GM23338 (cell line): ENCODE results near the gene MTHFS. TPM values are rescaled to one million over a fixed set of nuclear protein-coding genes. Genes with fewer than 3 reads are reported as not detected.

ENCODE experiments used
- ATAC-seq: fragments of 200-7000 bp; cut with Tn5 transposase; 3 replicates; pipeline ENCODE4 v1.9.1; 2020
- DNase-seq: peaks from one replicate; pipeline ENCODE4 v3.0.0-alpha.2; 2015; ENCODE audit warnings: low spot score
- H2AFZ ChIP-seq: fragments of 200-600 bp; sonication (generic); 2 replicates; pipeline ENCODE4 v1.8.0; 2016; ENCODE audit warnings: antibody characterized with exemption, mild to moderate bottlenecking, moderate library complexity
- H3F3A ChIP-seq: fragments of 200-600 bp; sonication (generic); replicated peaks from 2 replicates; pipeline ENCODE4 v1.8.0; 2017; ENCODE audit warnings: antibody characterized with exemption, mixed run types, low read depth
- H3K27ac ChIP-seq: fragments of 200-600 bp; sonication (generic); 2 replicates; pipeline ENCODE4 v1.6.1; 2016; ENCODE audit warnings: low read depth
- H3K27me3 ChIP-seq: fragments of 200-600 bp; sonication (generic); 2 replicates; pipeline ENCODE4 v1.8.0; 2016; ENCODE audit warnings: mild to moderate bottlenecking, mixed run types, moderate library complexity; ENCODE audit not compliant: insufficient read depth
- H3K36me3 ChIP-seq: fragments of 200-600 bp; sonication (generic); 2 replicates; pipeline ENCODE4 v1.8.0; 2016; ENCODE audit warnings: mild to moderate bottlenecking; ENCODE audit not compliant: insufficient read depth
- H3K4me1 ChIP-seq: fragments of 200-600 bp; sonication (generic); 2 replicates; pipeline ENCODE4 v1.8.0; 2016; ENCODE audit warnings: mild to moderate bottlenecking, moderate library complexity; ENCODE audit not compliant: insufficient read depth
- H3K4me2 ChIP-seq: fragments of 200-600 bp; sonication (generic); 2 replicates; pipeline ENCODE4 v1.7.1; 2017; ENCODE audit warnings: mixed run types
- H3K4me3 ChIP-seq: fragments of 200-600 bp; sonication (generic); 2 replicates; pipeline ENCODE4 v1.6.1; 2016; ENCODE audit warnings: mixed run types
- H3K79me2 ChIP-seq: fragments of 200-600 bp; sonication (generic); replicated peaks from 2 replicates; pipeline ENCODE4 v1.8.0; 2017; ENCODE audit warnings: mild to moderate bottlenecking; ENCODE audit not compliant: insufficient read depth
- H3K9me2 ChIP-seq: fragments of 200-600 bp; sonication (generic); 2 replicates; pipeline ENCODE4 v1.8.0; 2017; ENCODE audit not compliant: insufficient read depth
- H4K20me1 ChIP-seq: fragments of 200-600 bp; sonication (generic); replicated peaks from 2 replicates; pipeline ENCODE4 v1.8.0; 2017; ENCODE audit warnings: mild to moderate bottlenecking; ENCODE audit not compliant: insufficient read depth
- H3K27ac Mint-ChIP-seq: 2 replicates; pipeline ENCODE4 v1.8.0; 2020; ENCODE audit warnings: inconsistent platforms, mild to moderate bottlenecking, moderate library complexity, mixed read lengths
- H3K27me3 Mint-ChIP-seq: 3 replicates; pipeline ENCODE4 v1.8.0; 2022; ENCODE audit warnings: low read depth, mild to moderate bottlenecking, moderate library complexity, mixed read lengths, inconsistent platforms; ENCODE audit not compliant: insufficient read depth, poor library complexity
- H3K36me3 Mint-ChIP-seq: 3 replicates; pipeline ENCODE4 v1.8.0; 2021; ENCODE audit warnings: low read depth, mild to moderate bottlenecking, inconsistent platforms, moderate library complexity, mixed read lengths
- H3K4me1 Mint-ChIP-seq: 3 replicates; pipeline ENCODE4 v1.8.0; 2020; ENCODE audit warnings: mild to moderate bottlenecking, inconsistent platforms, mixed read lengths
- H3K4me3 Mint-ChIP-seq: 3 replicates; pipeline ENCODE4 v1.8.0; 2021; ENCODE audit warnings: moderate library complexity, mild to moderate bottlenecking, inconsistent platforms, mixed read lengths
- H3K9me3 Mint-ChIP-seq: 3 replicates; pipeline ENCODE4 v1.8.0; 2020; ENCODE audit warnings: moderate library complexity, mild to moderate bottlenecking, inconsistent platforms, mixed read lengths
- CREB1 ChIP-seq: fragments of 250-450 bp; sonication (Bioruptor Pico); IDR thresholded peaks from 2 replicates; pipeline ENCODE4 v1.5.0; 2020; ENCODE audit warnings: low read depth, mild to moderate bottlenecking, moderate library complexity
- ETS1 ChIP-seq: IDR thresholded peaks from 2 replicates; pipeline ENCODE4 v1.6.1; 2016; ENCODE audit warnings: antibody characterized with exemption
- EZH2phosphoT487 ChIP-seq: fragments of 200-600 bp; sonication (generic); IDR thresholded peaks from one replicate; pipeline ENCODE4 v1.8.1; 2018; ENCODE audit warnings: antibody characterized with exemption; ENCODE audit not compliant: unreplicated experiment
- NANOG ChIP-seq: IDR thresholded peaks from 2 replicates; pipeline ENCODE4 v1.6.1; 2016; ENCODE audit warnings: antibody characterized with exemption, borderline replicate concordance
- POLR2AphosphoS5 ChIP-seq: IDR thresholded peaks from 2 replicates; pipeline ENCODE4 v1.6.1; 2016; ENCODE audit warnings: antibody characterized with exemption, low read depth
- STAT1 ChIP-seq: IDR thresholded peaks from one replicate; pipeline ENCODE4 v1.6.1; 2016; ENCODE audit warnings: antibody characterized with exemption; ENCODE audit not compliant: unreplicated experiment
- ZNF114 ChIP-seq: fragments of 250-450 bp; sonication (Bioruptor Pico); IDR thresholded peaks from 2 replicates; pipeline ENCODE4 v1.5.0; 2020; ENCODE audit warnings: mild to moderate bottlenecking, moderate library complexity
- polyA plus RNA-seq: library from polyadenylated mRNA; unstranded; fragments of >200 nt; fragmentation: Nextera tagmentation; extraction: Ambion mirVana; gene quantifications from 2 replicates; pipeline ENCODE4 v1.2.1, GENCODE V29; 2016
- total RNA-seq: library from RNA; depleted of rRNA; stranded (reverse); fragments of >200 nt; shearing (Covaris generic); gene quantifications from 2 replicates; pipeline ENCODE4 v1.2.3, GENCODE V29; 2014
- TF ChIP-seq, protein P1 (sequence below), 2 experiments: fragments of 200-600 bp in 1 of 2; sonication (generic) in 1 of 2; conservative IDR thresholded peaks; 2 replicates each; pipeline versions ENCODE4 v1.5.1 to v1.6.1; 2016 to 2017; ENCODE audit warnings: antibody characterized with exemption in 2 of 2, low read depth in 2 of 2, mild to moderate bottlenecking in 2 of 2, moderate library complexity in 1 of 2
- TF ChIP-seq, protein P2 (sequence below): IDR thresholded peaks from one replicate; pipeline ENCODE4 v1.6.1; 2018; ENCODE audit warnings: antibody characterized with exemption; ENCODE audit not compliant: unreplicated experiment
- TF ChIP-seq, protein P3 (sequence below): fragments of 250-450 bp; sonication (Bioruptor Pico); IDR thresholded peaks from 2 replicates; pipeline ENCODE4 v1.5.0; 2020; ENCODE audit warnings: mild to moderate bottlenecking, moderate library complexity

MTHFS gene
- total and polyA plus RNA-seq, 2 experiments from 2014 or later, result 33.2 to 62.0 TPM

- H3K4me1 ChIP-seq, result peaks cover 11% of the 10 kb centered on the region
- no peaks in the 10 kb centered on the region for H3K79me2 ChIP-seq
- no peaks in the 10 kb centered on the region; the same call in 1 of the 2 replicates for H3K9me2 ChIP-seq
- H3K27ac Mint-ChIP-seq, result no peak overlapping the region
- peaks cover 3% of the 10 kb centered on the region for H3K27me3 Mint-ChIP-seq
- no peak overlapping the region for H3K4me2 ChIP-seq
- no peaks in the 10 kb centered on the region for H4K20me1 ChIP-seq
- no peak overlapping the region for H2AFZ ChIP-seq
- H3K4me3 Mint-ChIP-seq, result no peak overlapping the region
- DNase-seq (no peak), ATAC-seq (no peak)
- H3K27me3 ChIP-seq, result no peaks in the 10 kb centered on the region
- H3K36me3 ChIP-seq, result peaks cover 4% of the 10 kb centered on the region; the same call in 1 of the 2 replicates
- peaks cover 23% of the 10 kb centered on the region for H3K9me3 Mint-ChIP-seq
- TF ChIP-seq EZH2phosphoT487, result no peak
- TF ChIP-seq CREB1 (CRISPR knock-in tag), result no peak
- TF ChIP-seq, protein P1, sequence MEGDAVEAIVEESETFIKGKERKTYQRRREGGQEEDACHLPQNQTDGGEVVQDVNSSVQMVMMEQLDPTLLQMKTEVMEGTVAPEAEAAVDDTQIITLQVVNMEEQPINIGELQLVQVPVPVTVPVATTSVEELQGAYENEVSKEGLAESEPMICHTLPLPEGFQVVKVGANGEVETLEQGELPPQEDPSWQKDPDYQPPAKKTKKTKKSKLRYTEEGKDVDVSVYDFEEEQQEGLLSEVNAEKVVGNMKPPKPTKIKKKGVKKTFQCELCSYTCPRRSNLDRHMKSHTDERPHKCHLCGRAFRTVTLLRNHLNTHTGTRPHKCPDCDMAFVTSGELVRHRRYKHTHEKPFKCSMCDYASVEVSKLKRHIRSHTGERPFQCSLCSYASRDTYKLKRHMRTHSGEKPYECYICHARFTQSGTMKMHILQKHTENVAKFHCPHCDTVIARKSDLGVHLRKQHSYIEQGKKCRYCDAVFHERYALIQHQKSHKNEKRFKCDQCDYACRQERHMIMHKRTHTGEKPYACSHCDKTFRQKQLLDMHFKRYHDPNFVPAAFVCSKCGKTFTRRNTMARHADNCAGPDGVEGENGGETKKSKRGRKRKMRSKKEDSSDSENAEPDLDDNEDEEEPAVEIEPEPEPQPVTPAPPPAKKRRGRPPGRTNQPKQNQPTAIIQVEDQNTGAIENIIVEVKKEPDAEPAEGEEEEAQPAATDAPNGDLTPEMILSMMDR (conservative IDR thresholded peaks at IDR 0.05; ENCODE audit: low read depth in 2 of 2), result no peak
- TF ChIP-seq ZNF114 (CRISPR knock-in tag), result no peak
- TF ChIP-seq NANOG, result no peak
- TF ChIP-seq, protein P2, sequence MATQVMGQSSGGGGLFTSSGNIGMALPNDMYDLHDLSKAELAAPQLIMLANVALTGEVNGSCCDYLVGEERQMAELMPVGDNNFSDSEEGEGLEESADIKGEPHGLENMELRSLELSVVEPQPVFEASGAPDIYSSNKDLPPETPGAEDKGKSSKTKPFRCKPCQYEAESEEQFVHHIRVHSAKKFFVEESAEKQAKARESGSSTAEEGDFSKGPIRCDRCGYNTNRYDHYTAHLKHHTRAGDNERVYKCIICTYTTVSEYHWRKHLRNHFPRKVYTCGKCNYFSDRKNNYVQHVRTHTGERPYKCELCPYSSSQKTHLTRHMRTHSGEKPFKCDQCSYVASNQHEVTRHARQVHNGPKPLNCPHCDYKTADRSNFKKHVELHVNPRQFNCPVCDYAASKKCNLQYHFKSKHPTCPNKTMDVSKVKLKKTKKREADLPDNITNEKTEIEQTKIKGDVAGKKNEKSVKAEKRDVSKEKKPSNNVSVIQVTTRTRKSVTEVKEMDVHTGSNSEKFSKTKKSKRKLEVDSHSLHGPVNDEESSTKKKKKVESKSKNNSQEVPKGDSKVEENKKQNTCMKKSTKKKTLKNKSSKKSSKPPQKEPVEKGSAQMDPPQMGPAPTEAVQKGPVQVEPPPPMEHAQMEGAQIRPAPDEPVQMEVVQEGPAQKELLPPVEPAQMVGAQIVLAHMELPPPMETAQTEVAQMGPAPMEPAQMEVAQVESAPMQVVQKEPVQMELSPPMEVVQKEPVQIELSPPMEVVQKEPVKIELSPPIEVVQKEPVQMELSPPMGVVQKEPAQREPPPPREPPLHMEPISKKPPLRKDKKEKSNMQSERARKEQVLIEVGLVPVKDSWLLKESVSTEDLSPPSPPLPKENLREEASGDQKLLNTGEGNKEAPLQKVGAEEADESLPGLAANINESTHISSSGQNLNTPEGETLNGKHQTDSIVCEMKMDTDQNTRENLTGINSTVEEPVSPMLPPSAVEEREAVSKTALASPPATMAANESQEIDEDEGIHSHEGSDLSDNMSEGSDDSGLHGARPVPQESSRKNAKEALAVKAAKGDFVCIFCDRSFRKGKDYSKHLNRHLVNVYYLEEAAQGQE, result no peak
- TF ChIP-seq, protein P3, sequence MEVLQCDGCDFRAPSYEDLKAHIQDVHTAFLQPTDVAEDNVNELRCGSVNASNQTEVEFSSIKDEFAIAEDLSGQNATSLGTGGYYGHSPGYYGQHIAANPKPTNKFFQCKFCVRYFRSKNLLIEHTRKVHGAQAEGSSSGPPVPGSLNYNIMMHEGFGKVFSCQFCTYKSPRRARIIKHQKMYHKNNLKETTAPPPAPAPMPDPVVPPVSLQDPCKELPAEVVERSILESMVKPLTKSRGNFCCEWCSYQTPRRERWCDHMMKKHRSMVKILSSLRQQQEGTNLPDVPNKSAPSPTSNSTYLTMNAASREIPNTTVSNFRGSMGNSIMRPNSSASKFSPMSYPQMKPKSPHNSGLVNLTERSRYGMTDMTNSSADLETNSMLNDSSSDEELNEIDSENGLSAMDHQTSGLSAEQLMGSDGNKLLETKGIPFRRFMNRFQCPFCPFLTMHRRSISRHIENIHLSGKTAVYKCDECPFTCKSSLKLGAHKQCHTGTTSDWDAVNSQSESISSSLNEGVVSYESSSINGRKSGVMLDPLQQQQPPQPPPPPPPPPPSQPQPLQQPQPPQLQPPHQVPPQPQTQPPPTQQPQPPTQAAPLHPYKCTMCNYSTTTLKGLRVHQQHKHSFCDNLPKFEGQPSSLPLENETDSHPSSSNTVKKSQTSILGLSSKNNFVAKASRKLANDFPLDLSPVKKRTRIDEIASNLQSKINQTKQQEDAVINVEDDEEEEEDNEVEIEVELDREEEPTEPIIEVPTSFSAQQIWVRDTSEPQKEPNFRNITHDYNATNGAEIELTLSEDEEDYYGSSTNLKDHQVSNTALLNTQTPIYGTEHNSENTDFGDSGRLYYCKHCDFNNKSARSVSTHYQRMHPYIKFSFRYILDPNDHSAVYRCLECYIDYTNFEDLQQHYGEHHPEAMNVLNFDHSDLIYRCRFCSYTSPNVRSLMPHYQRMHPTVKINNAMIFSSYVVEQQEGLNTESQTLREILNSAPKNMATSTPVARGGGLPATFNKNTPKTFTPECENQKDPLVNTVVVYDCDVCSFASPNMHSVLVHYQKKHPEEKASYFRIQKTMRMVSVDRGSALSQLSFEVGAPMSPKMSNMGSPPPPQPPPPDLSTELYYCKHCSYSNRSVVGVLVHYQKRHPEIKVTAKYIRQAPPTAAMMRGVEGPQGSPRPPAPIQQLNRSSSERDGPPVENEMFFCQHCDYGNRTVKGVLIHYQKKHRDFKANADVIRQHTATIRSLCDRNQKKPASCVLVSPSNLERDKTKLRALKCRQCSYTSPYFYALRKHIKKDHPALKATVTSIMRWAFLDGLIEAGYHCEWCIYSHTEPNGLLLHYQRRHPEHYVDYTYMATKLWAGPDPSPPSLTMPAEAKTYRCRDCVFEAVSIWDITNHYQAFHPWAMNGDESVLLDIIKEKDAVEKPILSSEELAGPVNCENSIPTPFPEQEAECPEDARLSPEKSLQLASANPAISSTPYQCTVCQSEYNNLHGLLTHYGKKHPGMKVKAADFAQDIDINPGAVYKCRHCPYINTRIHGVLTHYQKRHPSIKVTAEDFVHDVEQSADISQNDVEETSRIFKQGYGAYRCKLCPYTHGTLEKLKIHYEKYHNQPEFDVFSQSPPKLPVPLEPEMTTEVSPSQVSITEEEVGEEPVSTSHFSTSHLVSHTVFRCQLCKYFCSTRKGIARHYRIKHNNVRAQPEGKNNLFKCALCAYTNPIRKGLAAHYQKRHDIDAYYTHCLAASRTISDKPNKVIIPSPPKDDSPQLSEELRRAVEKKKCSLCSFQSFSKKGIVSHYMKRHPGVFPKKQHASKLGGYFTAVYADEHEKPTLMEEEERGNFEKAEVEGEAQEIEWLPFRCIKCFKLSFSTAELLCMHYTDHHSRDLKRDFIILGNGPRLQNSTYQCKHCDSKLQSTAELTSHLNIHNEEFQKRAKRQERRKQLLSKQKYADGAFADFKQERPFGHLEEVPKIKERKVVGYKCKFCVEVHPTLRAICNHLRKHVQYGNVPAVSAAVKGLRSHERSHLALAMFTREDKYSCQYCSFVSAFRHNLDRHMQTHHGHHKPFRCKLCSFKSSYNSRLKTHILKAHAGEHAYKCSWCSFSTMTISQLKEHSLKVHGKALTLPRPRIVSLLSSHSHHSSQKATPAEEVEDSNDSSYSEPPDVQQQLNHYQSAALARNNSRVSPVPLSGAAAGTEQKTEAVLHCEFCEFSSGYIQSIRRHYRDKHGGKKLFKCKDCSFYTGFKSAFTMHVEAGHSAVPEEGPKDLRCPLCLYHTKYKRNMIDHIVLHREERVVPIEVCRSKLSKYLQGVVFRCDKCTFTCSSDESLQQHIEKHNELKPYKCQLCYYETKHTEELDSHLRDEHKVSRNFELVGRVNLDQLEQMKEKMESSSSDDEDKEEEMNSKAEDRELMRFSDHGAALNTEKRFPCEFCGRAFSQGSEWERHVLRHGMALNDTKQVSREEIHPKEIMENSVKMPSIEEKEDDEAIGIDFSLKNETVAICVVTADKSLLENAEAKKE, result no peak
- no peak for TF ChIP-seq POLR2AphosphoS5
- no peak for TF ChIP-seq STAT1
- TF ChIP-seq ETS1, result no peak
- H3K4me3 ChIP-seq, result no peak overlapping the region
- no peak overlapping the region for H3K27ac ChIP-seq
- peaks cover 18% of the 10 kb centered on the region for H3K4me1 Mint-ChIP-seq
- H3F3A ChIP-seq, result no peaks in the 10 kb centered on the region
- H3K36me3 Mint-ChIP-seq, result peaks cover 23% of the 10 kb centered on the region
Observed at GRCh38 chr15:79820820-79821219, 76.0 kb downstream of the MTHFS start.
